CD8-positive, alpha-beta memory T cell (primary cell): ENCODE measurements around the gene SBNO1. TPM values are rescaled to one million over a fixed set of nuclear protein-coding genes. Genes with fewer than 3 reads are reported as not detected.

Experiments
- CTCF ChIA-PET: fragments of 350-600 bp; sonication (Branson Sonifier 250); formaldehyde crosslinking; loops from one replicate; lab custom pipeline; 2021; ENCODE audit warnings: antibody characterized with exemption; lab: Charles Lee
- POLR2A ChIA-PET: fragments of 350-600 bp; sonication (Branson Sonifier 250); formaldehyde crosslinking; loops from one replicate; lab custom pipeline; 2021; ENCODE audit warnings: antibody characterized with exemption; lab: Charles Lee
- DNase-seq, 5 donors: peaks; one replicate each; pipeline versions ENCODE4 v3.0.0 to v3.0.0-alpha.2; 2020 to 2022; ENCODE audit warnings: mixed read lengths in 1 of 5
- H3K27ac ChIP-seq: one replicate; pipeline ENCODE4 v1.7.0; 2013; ENCODE audit warnings: low read depth, mild to moderate bottlenecking, low read length, moderate library complexity
- H3K27me3 ChIP-seq: 2 replicates; pipeline ENCODE4 v1.7.0; 2013; ENCODE audit warnings: low read length, mild to moderate bottlenecking; ENCODE audit not compliant: insufficient read depth, poor library complexity, severe bottlenecking
- H3K36me3 ChIP-seq: 2 replicates; pipeline ENCODE4 v1.7.0; 2013; ENCODE audit warnings: mild to moderate bottlenecking, low read length, moderate library complexity; ENCODE audit not compliant: insufficient read depth
- H3K4me1 ChIP-seq: 2 replicates; pipeline ENCODE4 v1.7.0; 2013; ENCODE audit warnings: mild to moderate bottlenecking, low read length, moderate library complexity; ENCODE audit not compliant: insufficient read depth
- H3K4me3 ChIP-seq: 2 replicates; pipeline ENCODE4 v1.7.0; 2013; ENCODE audit warnings: mild to moderate bottlenecking, low read length
- H3K9me3 ChIP-seq: 2 replicates; pipeline ENCODE4 v1.7.0; 2013; ENCODE audit warnings: mild to moderate bottlenecking, low read length
- H3K27ac Mint-ChIP-seq, 8 donors: one replicate each; pipeline ENCODE4 v1.8.0; 2020 to 2021; ENCODE audit warnings: mixed read lengths in 8 of 8, mild to moderate bottlenecking in 6 of 8, inconsistent platforms in 3 of 8, moderate library complexity in 3 of 8
- H3K27me3 Mint-ChIP-seq, 2 donors: one replicate each; pipeline ENCODE4 v1.8.0; 2020 to 2021; ENCODE audit warnings: mixed read lengths in 2 of 2, mild to moderate bottlenecking in 1 of 2, moderate library complexity in 1 of 2
- H3K36me3 Mint-ChIP-seq, 3 donors: one replicate each; pipeline ENCODE4 v1.8.0; 2020 to 2021; ENCODE audit warnings: mixed read lengths in 3 of 3, inconsistent platforms in 1 of 3, mild to moderate bottlenecking in 1 of 3
- H3K4me1 Mint-ChIP-seq, 3 donors: one replicate each; pipeline ENCODE4 v1.8.0; 2020 to 2021; ENCODE audit warnings: mixed read lengths in 3 of 3, inconsistent platforms in 1 of 3, mild to moderate bottlenecking in 1 of 3
- H3K4me3 Mint-ChIP-seq, 7 donors: one replicate each; pipeline ENCODE4 v1.8.0; 2020 to 2021; ENCODE audit warnings: mixed read lengths in 7 of 7, mild to moderate bottlenecking in 6 of 7, moderate library complexity in 4 of 7, inconsistent platforms in 2 of 7
- H3K9me3 Mint-ChIP-seq, 5 donors: one replicate each; pipeline ENCODE4 v1.8.0; 2020 to 2022; ENCODE audit warnings: mixed read lengths in 5 of 5, mild to moderate bottlenecking in 3 of 5, moderate library complexity in 2 of 5, inconsistent platforms in 1 of 5
- polyA plus RNA-seq: library from polyadenylated mRNA; unstranded; fragments of 300-500 nt; fragmentation: Illumina TruSeq; gene quantifications from one replicate; pipeline ENCODE4 v1.2.3, GENCODE V29; 2021
- total RNA-seq, 2 experiments: library from RNA; stranded (reverse); gene quantifications; one replicate each; pipeline ENCODE4 v1.2.3, GENCODE V29; 2021

Gene SBNO1
- total and polyA plus RNA-seq, 3 experiments from 2014 or later, result 42.8 to 53.8 (median 52.1) TPM

GRCh38 chr12:123278101-123278627 lies 86.5 kb downstream of the SBNO1 start:
- Mint-ChIP-seq H3K4me1 (peaks cover 0 to 2% (median 0%) of the 10 kb centered on the region in 3 donors), H3K36me3 (no peaks in the 10 kb centered on the region), H3K27me3 (peaks cover 0 to 1% of the 10 kb centered on the region in 2 donors), H3K27ac (no peak overlapping the region), H3K9me3 (no peaks in the 10 kb centered on the region), H3K4me3 (no peak overlapping the region)
- Histone ChIP-seq H3K36me3 (no peaks in the 10 kb centered on the region), H3K4me3 (no peak overlapping the region), H3K27me3 (no peaks in the 10 kb centered on the region), H3K27ac (no peak overlapping the region), H3K4me1 (no peaks in the 10 kb centered on the region), H3K9me3 (no peaks in the 10 kb centered on the region)
- no peak for DNase-seq
- ChIA-PET CTCF (interaction anchor here (0.7 kb wide), 1 partner anchor 351 kb away, joined by 3 read pairs; no protein-coding TSS in a partner anchor), POLR2A (no interaction called here)

GRCh38 chr12:123273166-123273565 lies 91.5 kb downstream of the SBNO1 start:
- H3K9me3 Mint-ChIP-seq, result no peaks in the 10 kb centered on the region
- no peak overlapping the region for H3K27ac ChIP-seq
- H3K4me3 Mint-ChIP-seq, result peak overlapping the region; percentile 6 to 82 (median 75)
- H3K27me3 Mint-ChIP-seq, result peaks cover 0 to 1% of the 10 kb centered on the region in 2 donors
- peaks cover 24% of the 10 kb centered on the region for H3K4me1 ChIP-seq
- no peaks in the 10 kb centered on the region for H3K9me3 ChIP-seq
- no peak for DNase-seq
- no peaks in the 10 kb centered on the region for H3K36me3 ChIP-seq
- H3K27ac Mint-ChIP-seq, result peak overlapping the region in 2 of 8 donors; percentile 29 to 39
- H3K4me1 Mint-ChIP-seq, result peaks cover 15 to 23% (median 20%) of the 10 kb centered on the region in 3 donors
- no peak overlapping the region for H3K4me3 ChIP-seq
- H3K27me3 ChIP-seq, result no peaks in the 10 kb centered on the region
- POLR2A ChIA-PET, result no interaction called here
- CTCF ChIA-PET, result no interaction called here
- H3K36me3 Mint-ChIP-seq, result peaks cover 0 to 1% (median 0%) of the 10 kb centered on the region in 3 donors

GRCh38 chr12:123271001-123271668 lies 93.5 kb downstream of the SBNO1 start:
- CTCF ChIA-PET, result no interaction called here
- Histone ChIP-seq H3K4me3 (no peak overlapping the region), H3K9me3 (no peaks in the 10 kb centered on the region), H3K4me1 (peaks cover 24% of the 10 kb centered on the region), H3K27ac (no peak overlapping the region), H3K27me3 (no peaks in the 10 kb centered on the region), H3K36me3 (no peaks in the 10 kb centered on the region)
- Mint-ChIP-seq H3K4me3 (no peak overlapping the region), H3K27me3 (no peaks in the 10 kb centered on the region), H3K36me3 (peaks cover 0 to 1% (median 0%) of the 10 kb centered on the region in 3 donors), H3K9me3 (no peaks in the 10 kb centered on the region), H3K27ac (no peak overlapping the region), H3K4me1 (peaks cover 18 to 23% (median 20%) of the 10 kb centered on the region in 3 donors)
- DNase-seq, result peak; percentile 62 to 80 (median 64)
- POLR2A ChIA-PET, result interaction anchor here (0.6 kb wide), 1 partner anchor 18 kb away, joined by 3 read pairs; no protein-coding TSS in a partner anchor

- H3K4me1 ChIP-seq, result peaks cover 24% of the 10 kb centered on the region
- no peaks in the 10 kb centered on the region for H3K27me3 ChIP-seq
- H3K4me3 ChIP-seq, result peak overlapping the region; percentile 63
- peak overlapping the region in 6 of 8 donors; percentile 52 to 90 (median 63) for H3K27ac Mint-ChIP-seq
- H3K27me3 Mint-ChIP-seq, result no peaks in the 10 kb centered on the region
- H3K4me1 Mint-ChIP-seq, result peaks cover 18 to 23% (median 20%) of the 10 kb centered on the region in 3 donors
- no peaks in the 10 kb centered on the region for H3K36me3 ChIP-seq
- ChIA-PET POLR2A (interaction anchor here (0.6 kb wide), 1 partner anchor 17 kb away, joined by 3 read pairs; no protein-coding TSS in a partner anchor), CTCF (interaction anchor here (0.6 to 1.7 kb wide), 4 partner anchors 27 to 311 kb away, joined by 3 to 6 read pairs (median 4); no protein-coding TSS in a partner anchor)
- H3K27ac ChIP-seq, result no peak overlapping the region
- H3K9me3 ChIP-seq, result no peaks in the 10 kb centered on the region
- no peaks in the 10 kb centered on the region for H3K9me3 Mint-ChIP-seq
- peaks cover 0 to 1% (median 0%) of the 10 kb centered on the region in 3 donors for H3K36me3 Mint-ChIP-seq
- peak overlapping the region; percentile 77 to 89 (median 85) for H3K4me3 Mint-ChIP-seq
- peak in 3 of 5 donors; percentile 9 to 49 (median 9) for DNase-seq
Observed at GRCh38 chr12:123270214-123271000, 94.2 kb downstream of the SBNO1 start.

- H3K9me3 Mint-ChIP-seq, result no peaks in the 10 kb centered on the region
- Histone ChIP-seq H3K36me3 (no peaks in the 10 kb centered on the region), H3K9me3 (no peaks in the 10 kb centered on the region), H3K27me3 (no peaks in the 10 kb centered on the region), H3K27ac (no peak overlapping the region), H3K4me1 (peaks cover 24% of the 10 kb centered on the region), H3K4me3 (peak overlapping the region; percentile 63)
- H3K27ac Mint-ChIP-seq, result peak overlapping the region in 7 of 8 donors; percentile 41 to 90 (median 63)
- ChIA-PET POLR2A (no interaction called here), CTCF (interaction anchor here (1.2 to 1.7 kb wide), 3 partner anchors 26 to 312 kb away, joined by 3 to 6 read pairs (median 6); no protein-coding TSS in a partner anchor)
- H3K27me3 Mint-ChIP-seq, result no peaks in the 10 kb centered on the region
- H3K36me3 Mint-ChIP-seq, result peaks cover 0 to 1% (median 0%) of the 10 kb centered on the region in 3 donors
- H3K4me3 Mint-ChIP-seq, result peak overlapping the region; percentile 77 to 89 (median 85)
- peaks cover 18 to 23% (median 20%) of the 10 kb centered on the region in 3 donors for H3K4me1 Mint-ChIP-seq
- peak in 1 of 5 donors; percentile 17 for DNase-seq
Observed at GRCh38 chr12:123269896-123270213, 94.8 kb downstream of the SBNO1 start.

GRCh38 chr12:123269395-123269892 lies 95.2 kb downstream of the SBNO1 start:
- Mint-ChIP-seq H3K36me3 (peaks cover 0 to 1% (median 0%) of the 10 kb centered on the region in 3 donors), H3K27ac (peak overlapping the region in 2 of 8 donors; percentile 52 to 78), H3K27me3 (no peaks in the 10 kb centered on the region), H3K4me1 (peaks cover 18 to 23% (median 20%) of the 10 kb centered on the region in 3 donors), H3K4me3 (peak overlapping the region; percentile 77 to 89 (median 85)), H3K9me3 (peaks cover 0 to under 1% (median 0%) of the 10 kb centered on the region in 5 donors)
- POLR2A ChIA-PET, result no interaction called here
- H3K4me3 ChIP-seq, result peak overlapping the region; percentile 63
- H3K27me3 ChIP-seq, result no peaks in the 10 kb centered on the region
- CTCF ChIA-PET, result interaction anchor here (1.2 to 1.7 kb wide), 3 partner anchors 26 to 312 kb away, joined by 3 to 6 read pairs (median 6); no protein-coding TSS in a partner anchor
- H3K9me3 ChIP-seq, result no peaks in the 10 kb centered on the region
- no peaks in the 10 kb centered on the region for H3K36me3 ChIP-seq
- H3K27ac ChIP-seq, result no peak overlapping the region
- peaks cover 24% of the 10 kb centered on the region for H3K4me1 ChIP-seq
- peak in 3 of 5 donors; percentile 28 to 59 (median 34) for DNase-seq

GRCh38 chr12:123268850-123269249 lies 95.8 kb downstream of the SBNO1 start:
- H3K27ac Mint-ChIP-seq, result peak overlapping the region in 2 of 8 donors; percentile 79 to 93
- no peak for DNase-seq
- no peaks in the 10 kb centered on the region for H3K9me3 ChIP-seq
- H3K27ac ChIP-seq, result no peak overlapping the region
- H3K4me1 Mint-ChIP-seq, result peaks cover 19 to 23% (median 20%) of the 10 kb centered on the region in 3 donors
- peak overlapping the region; percentile 28 to 71 (median 50) for H3K4me3 Mint-ChIP-seq
- H3K36me3 ChIP-seq, result no peaks in the 10 kb centered on the region
- ChIA-PET POLR2A (no interaction called here), CTCF (interaction anchor here (1.4 to 1.7 kb wide), 2 partner anchors 12 to 313 kb away, joined by 3 to 6 read pairs; no protein-coding TSS in a partner anchor)
- peaks cover 0 to 1% (median 0%) of the 10 kb centered on the region in 3 donors for H3K36me3 Mint-ChIP-seq
- H3K9me3 Mint-ChIP-seq, result peaks cover 0 to 2% (median 0%) of the 10 kb centered on the region in 5 donors
- H3K4me1 ChIP-seq, result peaks cover 24% of the 10 kb centered on the region
- no peaks in the 10 kb centered on the region for H3K27me3 Mint-ChIP-seq
- no peak overlapping the region for H3K4me3 ChIP-seq
- no peaks in the 10 kb centered on the region for H3K27me3 ChIP-seq
